Gastrocnemius medialis (tissue), 4 donors: Measurements from ENCODE around the gene C11orf98. TPM values are rescaled to one million over a fixed set of nuclear protein-coding genes. Genes with fewer than 3 reads are reported as not detected.

ENCODE experiments used
- ATAC-seq, 2 donors: fragments of 150-250 bp; one replicate each; pipeline ENCODE4 v1.9.1; 2016
- DNase-seq, 2 donors: peaks; one replicate each; pipeline ENCODE4 v3.0.0-alpha.2; 2019
- H3K27ac ChIP-seq, 4 donors: fragments of 200-600 bp; sonication (generic); 1 replicate in 1 of 4; 2 replicates in 3 of 4; pipeline ENCODE4 v1.5.1; 2016 to 2018; ENCODE audit warnings: mild to moderate bottlenecking in 2 of 4, moderate library complexity in 1 of 4
- H3K27me3 ChIP-seq, 3 donors: fragments of 200-600 bp; sonication (generic) in 2 of 3; 1 replicate in 1 of 3; 2 replicates in 2 of 3; pipeline versions ENCODE4 v1.5.1 to v1.6.0; 2016 to 2019; ENCODE audit warnings: mild to moderate bottlenecking in 1 of 3, moderate library complexity in 1 of 3
- H3K36me3 ChIP-seq, 2 donors: fragments of 200-600 bp; sonication (generic) in 1 of 2; one replicate each; pipeline ENCODE4 v1.5.1; 2017 to 2018
- H3K4me1 ChIP-seq, 2 donors: fragments of 200-600 bp; sonication (generic) in 1 of 2; one replicate each; pipeline ENCODE4 v1.5.1; 2016 to 2017; ENCODE audit warnings: mild to moderate bottlenecking in 2 of 2
- H3K4me3 ChIP-seq, 4 donors: fragments of 200-600 bp; sonication (generic) in 3 of 4; 1 replicate in 1 of 4; 2 replicates in 3 of 4; pipeline ENCODE4 v1.5.1; 2016 to 2019; ENCODE audit warnings: mild to moderate bottlenecking in 2 of 4
- H3K9me3 ChIP-seq, 3 donors: fragments of 200-600 bp; sonication (generic) in 2 of 3; 1 replicate in 1 of 3; 2 replicates in 2 of 3; pipeline ENCODE4 v1.5.1; 2016 to 2019
- CTCF ChIP-seq, 5 experiments: fragments of 450-650 bp in 3 of 5; fragments of 200-600 bp in 2 of 5; sonication (generic) in 2 of 5; IDR thresholded peaks in 4 of 5; conservative IDR thresholded peaks in 1 of 5; 1 replicate in 4 of 5; 2 replicates in 1 of 5; pipeline ENCODE4 v1.5.1; 2016 to 2019; ENCODE audit warnings: antibody characterized with exemption in 5 of 5, mild to moderate bottlenecking in 3 of 5, moderate library complexity in 3 of 5
- POLR2A ChIP-seq, 2 donors: fragments of 450-650 bp; IDR thresholded peaks; one replicate each; pipeline ENCODE4 v1.6.1; 2017; ENCODE audit warnings: antibody characterized with exemption in 2 of 2, mild to moderate bottlenecking in 2 of 2, moderate library complexity in 2 of 2
- in situ Hi-C, 4 donors: fragments of 200-750 bp; cut with MboI; loops; one replicate each; pipeline versions ENCODE4 v1.15.0 to v1.8.0; 2017; ENCODE audit warnings: low sequenced_read_pairs in 4 of 4
- intact Hi-C: fragments of 100-400 bp; cut with DNase I; formaldehyde crosslinking; loops from one replicate; pipeline ENCODE4 v1.15.1; 2023; ENCODE audit warnings: low total_unique reads
- total RNA-seq, 4 donors: library from RNA; depleted of rRNA; stranded (reverse); fragments of >200 nt; gene quantifications; one replicate each; pipeline versions ENCODE4 v1.1.0 to v1.2.3, GENCODE V29; 2016

The C11orf98 gene
- total RNA-seq, 4 donors from 2014 or later = 36.1 to 44.7 (median 41.3) TPM

GRCh38 chr11:62648185-62648966 is 16.6 kb downstream of the C11orf98 start:
- Histone ChIP-seq H3K4me1 (peaks cover 42 to 43% of the 10 kb centered on the region in 2 donors), H3K9me3 (no peaks in the 10 kb centered on the region), H3K4me3 (no peak overlapping the region), H3K27ac (no peak overlapping the region), H3K36me3 (peaks cover 0 to 35% of the 10 kb centered on the region in 2 donors), H3K27me3 (no peaks in the 10 kb centered on the region)
- TF ChIP-seq POLR2A (IDR thresholded peaks at IDR 0.05) (no peak), CTCF (IDR thresholded peaks at IDR 0.05 in 4 of 5, conservative IDR thresholded peaks at IDR 0.05 in 1 of 5) (no peak)
- intact Hi-C loops (loop anchor here (10.0 kb wide), 1 partner anchor 136 kb away; the partner anchor contains the start of gene TMEM179B), in situ Hi-C loops (no loop called here)
- no peak for ATAC-seq
- no peak for DNase-seq

DNA sequence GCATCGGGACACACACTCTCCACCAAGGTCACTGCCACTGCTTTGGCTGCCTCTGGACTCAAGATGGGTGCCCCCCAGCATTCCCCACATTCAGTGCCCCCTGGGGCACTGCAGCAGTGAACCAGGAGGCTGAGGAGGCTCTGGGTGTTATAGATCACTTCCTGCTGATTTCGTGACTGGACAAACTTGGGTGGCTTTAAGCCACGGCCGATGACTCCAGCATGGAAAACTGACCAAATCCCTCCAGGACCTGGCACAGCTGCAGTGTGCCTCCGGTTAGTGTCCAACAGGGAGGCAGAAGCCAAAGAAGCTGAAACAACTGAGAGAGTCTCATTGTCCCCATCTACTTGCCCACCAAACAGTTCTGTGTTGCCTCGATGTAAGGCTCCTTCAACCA is 17.4 kb downstream of the C11orf98 start:
- Histone ChIP-seq H3K36me3 (peaks cover 0 to 43% of the 10 kb centered on the region in 2 donors), H3K4me1 (peaks cover 41 to 43% of the 10 kb centered on the region in 2 donors), H3K9me3 (no peaks in the 10 kb centered on the region), H3K27me3 (no peaks in the 10 kb centered on the region), H3K27ac (no peak overlapping the region), H3K4me3 (no peak overlapping the region)
- DNase-seq (no peak), ATAC-seq (no peak)
- in situ Hi-C loops = no loop called here
- TF ChIP-seq POLR2A (IDR thresholded peaks at IDR 0.05) (no peak), CTCF (IDR thresholded peaks at IDR 0.05 in 4 of 5, conservative IDR thresholded peaks at IDR 0.05 in 1 of 5) (no peak)
- intact Hi-C loops = loop anchor here (2.0 to 10.0 kb wide), 2 partner anchors 17 to 137 kb away; partner anchors contain the start of genes C11orf98, CSKMT and TMEM179B

DNA sequence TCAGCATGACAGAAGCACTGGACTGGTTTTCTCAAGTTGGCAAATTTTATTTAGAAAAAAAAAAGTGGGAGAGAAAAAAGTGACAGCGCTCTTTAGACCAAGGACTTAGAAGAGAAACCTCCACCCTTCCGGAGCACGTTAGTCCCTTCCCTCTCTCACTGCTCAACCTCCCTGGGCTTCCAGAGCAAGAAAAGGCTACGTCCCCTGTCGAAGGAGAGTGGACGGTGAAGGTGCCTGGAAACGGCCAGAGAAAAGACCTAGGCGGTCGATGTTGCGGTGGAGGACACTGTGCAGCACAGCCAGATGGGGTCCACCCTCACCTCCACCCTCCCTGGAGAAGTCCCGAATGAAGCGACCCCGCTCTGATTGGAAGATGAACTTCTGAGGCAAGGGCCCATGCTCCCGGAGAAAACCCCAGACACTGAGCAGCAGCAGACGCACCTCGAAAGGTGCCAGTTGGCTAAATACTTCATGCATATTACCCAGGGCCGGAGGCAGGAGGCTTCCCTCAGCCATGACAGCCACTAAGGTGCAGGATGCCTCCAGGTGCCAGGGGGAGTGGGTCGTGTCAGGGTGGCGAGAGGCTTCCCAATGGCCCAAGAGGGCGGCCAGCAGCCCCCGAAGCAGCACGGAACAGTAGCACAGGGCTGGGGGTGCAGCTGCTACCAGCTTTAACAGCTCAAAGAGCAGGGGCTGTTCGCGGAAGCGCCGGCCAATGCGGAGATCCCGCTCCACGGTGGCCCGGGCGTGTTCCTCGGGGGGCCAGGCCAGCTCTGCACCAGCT is 18.0 kb downstream of the C11orf98 start:
- H3K36me3 ChIP-seq = peaks cover 0 to 45% of the 10 kb centered on the region in 2 donors
- peak in 1 of 2 donors; percentile 23 for ATAC-seq
- H3K27ac ChIP-seq = peak overlapping the region; percentile 46 to 99 (median 84)
- no peaks in the 10 kb centered on the region for H3K9me3 ChIP-seq
- peak overlapping the region; percentile 28 to 100 (median 95) for H3K4me3 ChIP-seq
- in situ Hi-C loops (no loop called here), intact Hi-C loops (loop anchor here (1.0 to 10.0 kb wide), 3 partner anchors 18 to 138 kb away; partner anchors contain the start of genes C11orf98, CSKMT and TMEM179B)
- no peak for DNase-seq
- TF ChIP-seq CTCF (IDR thresholded peaks at IDR 0.05 in 4 of 5, conservative IDR thresholded peaks at IDR 0.05 in 1 of 5) (no peak), POLR2A (IDR thresholded peaks at IDR 0.05) (no peak)
- no peaks in the 10 kb centered on the region for H3K27me3 ChIP-seq
- peaks cover 36 to 37% of the 10 kb centered on the region in 2 donors for H3K4me1 ChIP-seq

DNA sequence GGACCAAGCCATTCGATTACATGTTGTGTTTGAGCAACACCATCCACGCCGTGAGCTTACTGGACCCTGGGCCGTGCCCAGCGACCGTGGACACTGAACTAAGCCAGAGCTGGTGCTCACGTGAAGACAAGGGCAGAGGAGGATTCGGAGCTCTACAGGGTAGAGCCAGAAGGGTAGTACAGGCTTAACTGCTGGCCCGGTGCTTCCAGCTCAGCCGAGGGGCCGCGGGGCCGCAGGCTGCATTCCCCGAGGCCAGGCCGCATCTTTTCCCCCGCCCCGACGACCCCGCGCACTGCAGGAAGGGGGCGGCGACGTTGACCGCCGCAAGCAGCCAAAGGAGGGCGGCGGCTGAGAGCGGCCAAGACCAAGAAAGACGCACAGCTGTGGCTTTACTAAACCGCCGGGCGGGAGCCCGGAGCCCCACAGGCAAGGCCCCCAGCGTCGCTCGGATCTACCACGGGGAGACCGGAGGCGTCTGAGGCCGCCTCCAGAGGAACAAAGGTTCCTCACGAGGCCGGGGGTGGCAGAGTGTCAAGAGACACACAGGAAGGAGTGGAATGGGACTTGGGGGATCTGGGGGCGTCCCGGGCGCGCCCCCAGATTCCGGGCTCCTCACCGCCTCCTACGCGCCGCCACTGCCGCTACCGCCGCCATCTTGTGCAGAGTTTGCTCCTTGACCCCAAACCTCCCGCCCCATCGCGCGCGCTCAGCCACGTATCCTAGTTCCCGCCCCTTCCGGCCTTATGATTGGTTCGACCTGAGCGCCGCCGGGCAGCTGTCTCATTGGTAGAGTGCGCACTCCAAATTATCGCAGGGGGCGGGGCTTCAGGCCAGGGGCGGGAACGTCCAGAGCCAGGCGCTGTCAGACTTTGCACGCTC is 18.8 kb downstream of the C11orf98 start, which contains the start of gene GANAB:
GANAB (minus strand) TSS at position 668 of the 879 bp plus-strand sequence; CDS start at position 654, 14 bp downstream.
- in situ Hi-C loops (no loop called here), intact Hi-C loops (loop anchor here (1.0 to 10.0 kb wide), 3 partner anchors 19 to 139 kb away; partner anchors contain the start of genes C11orf98, CSKMT and TMEM179B)
- H3K36me3 ChIP-seq = peaks cover 0 to 45% of the 10 kb centered on the region in 2 donors
- peak; percentile 99 for DNase-seq
- H3K4me3 ChIP-seq = peak within 1 kb of the TSS; percentile 91 to 100 (median 96)
- peak; percentile 98 for ATAC-seq
- H3K27me3 ChIP-seq = no peaks in the 10 kb centered on the region
- H3K9me3 ChIP-seq = no peaks in the 10 kb centered on the region
- H3K27ac ChIP-seq = peak within 1 kb of the TSS; percentile 96 to 99 (median 96)
- H3K4me1 ChIP-seq = peaks cover 29 to 30% of the 10 kb centered on the region in 2 donors
- peak in 1 of 5 experiments; percentile 20 for TF ChIP-seq CTCF (IDR thresholded peaks at IDR 0.05 in 4 of 5, conservative IDR thresholded peaks at IDR 0.05 in 1 of 5)
- TF ChIP-seq POLR2A (IDR thresholded peaks at IDR 0.05) = peak; percentile 81 to 92
